IMR-90 (cell line): Measurements from ENCODE around the gene ANKS3. TPM values are rescaled to one million over a fixed set of nuclear protein-coding genes. Genes with fewer than 3 reads are reported as not detected.

Experiments used
- ATAC-seq: fragments of 200-7000 bp; cut with Tn5 transposase; 2 replicates; pipeline ENCODE4 v1.9.1; 2020; ENCODE audit warnings: low read depth, mild to moderate bottlenecking, moderate library complexity
- BruUV-seq: library from RNA; stranded (reverse); fragments of 400-500 nt; replicated peaks from 2 replicates; lab custom pipeline; 2021; lab: Mats Ljungman, UMichigan
- CTCF ChIA-PET: fragments of 300-600 bp; formaldehyde crosslinking; extraction: SDS; loops from one replicate; lab custom pipeline; 2021; ENCODE audit warnings: antibody characterized with exemption; lab: Yijun Ruan, JAX
- POLR2A ChIA-PET: fragments of 300-600 bp; sonication (Branson Sonifier 250); formaldehyde crosslinking; loops from one replicate; lab custom pipeline; 2022; ENCODE audit warnings: antibody characterized with exemption; ENCODE audit not compliant: unreplicated experiment; lab: Charles Lee
- DNase-seq: peaks from one replicate; pipeline ENCODE4 v3.0.0; 2013
- H2AFZ ChIP-seq: replicated peaks from 2 replicates; pipeline ENCODE3; 2013; ENCODE audit warnings: low read length, mild to moderate bottlenecking; ENCODE audit not compliant: poor library complexity
- H2AK5ac ChIP-seq: 2 replicates; pipeline ENCODE4 v1.6.1; 2013; ENCODE audit warnings: low read depth, low read length, inconsistent platforms
- H2AK9ac ChIP-seq: replicated peaks from 2 replicates; pipeline ENCODE3; 2013; ENCODE audit warnings: mild to moderate bottlenecking, low read depth, low read length, moderate library complexity; ENCODE audit not compliant: poor library complexity
- H2BK120ac ChIP-seq: 2 replicates; pipeline ENCODE4 v1.6.1; 2013; ENCODE audit warnings: low read depth, low read length, inconsistent platforms
- H2BK15ac ChIP-seq: 3 replicates; pipeline ENCODE4 v1.6.1; 2013; ENCODE audit warnings: low read depth, low read length, inconsistent platforms
- H2BK20ac ChIP-seq: 2 replicates; pipeline ENCODE4 v1.6.1; 2013; ENCODE audit warnings: low read depth, mild to moderate bottlenecking, inconsistent platforms, low read length, moderate library complexity
- H2BK5ac ChIP-seq: 2 replicates; pipeline ENCODE4 v1.6.1; 2013; ENCODE audit warnings: mild to moderate bottlenecking, low read depth, low read length, inconsistent platforms; ENCODE audit not compliant: poor library complexity, severe bottlenecking
- H3K14ac ChIP-seq: replicated peaks from 2 replicates; pipeline ENCODE4 v1.6.1; 2013; ENCODE audit warnings: low read depth, low read length, inconsistent platforms
- H3K18ac ChIP-seq: 2 replicates; pipeline ENCODE4 v1.6.1; 2013; ENCODE audit warnings: low read depth, low read length, control low read depth
- H3K23ac ChIP-seq: 2 replicates; pipeline ENCODE4 v1.6.1; 2013; ENCODE audit warnings: low read depth, low read length, inconsistent platforms
- H3K27ac ChIP-seq: 2 replicates; pipeline ENCODE4 v1.5.1; 2013; ENCODE audit warnings: mild to moderate bottlenecking, control low read depth, low read length; ENCODE audit not compliant: insufficient read depth
- H3K27me3 ChIP-seq: 2 replicates; pipeline ENCODE4 v1.6.1; 2013; ENCODE audit warnings: low read length; ENCODE audit not compliant: control insufficient read depth, insufficient read depth
- H3K36me3 ChIP-seq: 2 replicates; pipeline ENCODE4 v1.6.1; 2013; ENCODE audit warnings: low read length, mixed read lengths; ENCODE audit not compliant: control insufficient read depth, insufficient read depth
- H3K4ac ChIP-seq: 2 replicates; pipeline ENCODE4 v1.6.1; 2013; ENCODE audit warnings: low read depth, low read length, inconsistent platforms
- H3K4me1 ChIP-seq: 2 replicates; pipeline ENCODE4 v1.6.1; 2013; ENCODE audit warnings: low read length, mixed read lengths; ENCODE audit not compliant: control insufficient read depth, insufficient read depth
- H3K4me2 ChIP-seq: 2 replicates; pipeline ENCODE4 v1.6.1; 2013; ENCODE audit warnings: low read depth, mild to moderate bottlenecking, control low read depth, low read length, moderate library complexity
- H3K4me3 ChIP-seq: 2 replicates; pipeline ENCODE4 v1.5.1; 2013; ENCODE audit warnings: low read depth, mild to moderate bottlenecking, control low read depth, low read length, moderate library complexity; ENCODE audit not compliant: insufficient read depth
- H3K56ac ChIP-seq: 2 replicates; pipeline ENCODE4 v1.6.1; 2013; ENCODE audit warnings: low read length, inconsistent platforms; ENCODE audit not compliant: insufficient read depth; ENCODE audit errors: extremely low read depth
- H3K79me1 ChIP-seq, 2 experiments: 2 replicates each; pipeline ENCODE4 v1.6.1; 2013; ENCODE audit warnings: low read length in 2 of 2, inconsistent platforms in 1 of 2, low read depth in 1 of 2
- H3K9ac ChIP-seq: 2 replicates; pipeline ENCODE4 v1.6.1; 2013; ENCODE audit warnings: low read depth, low read length, control low read depth
- H3K9me1 ChIP-seq: 2 replicates; pipeline ENCODE4 v1.6.1; 2013; ENCODE audit warnings: low read length, inconsistent platforms; ENCODE audit not compliant: insufficient read depth
- H3K9me3 ChIP-seq: 2 replicates; pipeline ENCODE4 v1.6.1; 2013; ENCODE audit warnings: low read length; ENCODE audit not compliant: control insufficient read depth, insufficient read depth
- H4K20me1 ChIP-seq: 2 replicates; pipeline ENCODE4 v1.6.1; 2013; ENCODE audit warnings: low read length, inconsistent platforms; ENCODE audit not compliant: insufficient read depth
- H4K5ac ChIP-seq: 2 replicates; pipeline ENCODE4 v1.6.1; 2013; ENCODE audit warnings: mild to moderate bottlenecking, low read depth, low read length, control low read depth
- H4K8ac ChIP-seq, 2 experiments: 2 replicates each; pipeline ENCODE4 v1.6.1; 2013; ENCODE audit warnings: low read depth in 2 of 2, low read length in 2 of 2, control low read depth in 1 of 2, inconsistent platforms in 1 of 2
- H4K91ac ChIP-seq: 2 replicates; pipeline ENCODE4 v1.6.1; 2013; ENCODE audit warnings: low read depth, low read length, inconsistent platforms; ENCODE audit not compliant: insufficient read depth
- BHLHE40 ChIP-seq: fragments of 150-350 bp; IDR thresholded peaks from 2 replicates; pipeline ENCODE4 v1.6.1; 2016; ENCODE audit warnings: mild to moderate bottlenecking, low read depth, low read length
- CEBPB ChIP-seq: IDR thresholded peaks from 2 replicates; pipeline ENCODE4 v1.6.1; 2012; ENCODE audit warnings: low read depth, low read length, improper control_type of control experiment
- CHD1 ChIP-seq: IDR thresholded peaks from 2 replicates; pipeline ENCODE4 v1.6.1; 2012; ENCODE audit warnings: low read depth, low read length, improper control_type of control experiment
- FOS ChIP-seq: fragments of 150-350 bp; IDR thresholded peaks from 2 replicates; pipeline ENCODE4 v1.6.1; 2016; ENCODE audit warnings: low read depth, low read length
- MAFK ChIP-seq: IDR thresholded peaks from 2 replicates; pipeline ENCODE4 v1.6.1; 2012; ENCODE audit warnings: low read depth, low read length, improper control_type of control experiment
- MAZ ChIP-seq: IDR thresholded peaks from 2 replicates; pipeline ENCODE4 v1.6.1; 2012; ENCODE audit warnings: low read depth, mild to moderate bottlenecking, low read length, improper control_type of control experiment, moderate library complexity, borderline replicate concordance
- MXI1 ChIP-seq: IDR thresholded peaks from 2 replicates; pipeline ENCODE4 v1.6.1; 2012; ENCODE audit warnings: low read depth, mild to moderate bottlenecking, low read length, moderate library complexity, borderline replicate concordance
- NFE2L2 ChIP-seq: fragments of 150-350 bp; IDR thresholded peaks from 2 replicates; pipeline ENCODE4 v1.6.1; 2016; ENCODE audit warnings: low read depth, mild to moderate bottlenecking, low read length
- POLR2A ChIP-seq: IDR thresholded peaks from 2 replicates; pipeline ENCODE4 v1.6.1; 2012; ENCODE audit warnings: mild to moderate bottlenecking, low read depth, low read length
- RAD21 ChIP-seq: IDR thresholded peaks from 2 replicates; pipeline ENCODE4 v1.6.1; 2012; ENCODE audit warnings: low read length, improper control_type of control experiment
- RCOR1 ChIP-seq: IDR thresholded peaks from 2 replicates; pipeline ENCODE4 v1.6.1; 2012; ENCODE audit warnings: mild to moderate bottlenecking, low read length, improper control_type of control experiment; ENCODE audit not compliant: insufficient replicate concordance
- RFX5 ChIP-seq: IDR thresholded peaks from 2 replicates; pipeline ENCODE4 v1.8.0; 2012; ENCODE audit warnings: low read depth, mild to moderate bottlenecking, low read length, moderate library complexity
- SMC3 ChIP-seq: fragments of 150-350 bp; IDR thresholded peaks from 2 replicates; pipeline ENCODE4 v1.6.1; 2016; ENCODE audit warnings: low read depth, mild to moderate bottlenecking, antibody characterized with exemption, low read length, moderate library complexity
- WGBS, 2 experiments: methylation state at CpG; one replicate each; pipeline versions ENCODE4 v1.1.5 to v1.1.7; 2013; ENCODE audit warnings: missing lambda C conversion rate in 2 of 2; ENCODE audit not compliant: insufficient read length in 1 of 2; ENCODE audit errors: extremely low coverage in 2 of 2; 5-methylcytosine and 5-hydroxymethylcytosine counted together
- dilution Hi-C: fragments of 300-500 bp; cut with HindIII; formaldehyde crosslinking; loops from one replicate; pipeline ENCODE4 v1.14.3; 2018; ENCODE audit warnings: low sequenced_read_pairs; ENCODE audit not compliant: unreplicated experiment
- in situ Hi-C: fragments of 300-500 bp; cut with MboI; formaldehyde crosslinking; loops from 3 replicates; pipeline ENCODE4 v1.14.3; 2019; ENCODE audit warnings: low sequenced_read_pairs, inconsistent platforms, mixed read lengths
- intact Hi-C: fragments of 100-400 bp; cut with micrococcal nuclease; formaldehyde crosslinking; loops from 2 replicates; pipeline ENCODE4 v1.10.0; 2022
- polyA plus RNA-seq, 3 experiments: library from polyadenylated mRNA; depleted of rRNA; stranded (reverse); fragments of >200 nt; gene quantifications; 2 replicates each; pipeline ENCODE4 v1.2.3, GENCODE V29; 2012; ENCODE audit warnings: low replicate concordance in 1 of 3
- total RNA-seq: library from RNA; depleted of rRNA; stranded (reverse); fragments of >200 nt; gene quantifications from 2 replicates; pipeline ENCODE4 v1.2.3, GENCODE V29; 2012
- TF ChIP-seq, protein P1 (sequence below): conservative IDR thresholded peaks from 2 replicates; pipeline ENCODE4 v1.5.1; 2012; ENCODE audit warnings: mild to moderate bottlenecking, low read depth, low read length, improper control_type of control experiment
- TF ChIP-seq, protein P2 (sequence below): fragments of 150-350 bp; IDR thresholded peaks from 2 replicates; pipeline ENCODE4 v1.6.1; 2016; ENCODE audit warnings: low read depth, mild to moderate bottlenecking, low read length, moderate library complexity, borderline replicate concordance

ANKS3 gene
- total and polyA plus RNA-seq, 2 of the 4 experiments (the other 2 are of a cell fraction) = 24.4 to 25.0 TPM

DNA sequence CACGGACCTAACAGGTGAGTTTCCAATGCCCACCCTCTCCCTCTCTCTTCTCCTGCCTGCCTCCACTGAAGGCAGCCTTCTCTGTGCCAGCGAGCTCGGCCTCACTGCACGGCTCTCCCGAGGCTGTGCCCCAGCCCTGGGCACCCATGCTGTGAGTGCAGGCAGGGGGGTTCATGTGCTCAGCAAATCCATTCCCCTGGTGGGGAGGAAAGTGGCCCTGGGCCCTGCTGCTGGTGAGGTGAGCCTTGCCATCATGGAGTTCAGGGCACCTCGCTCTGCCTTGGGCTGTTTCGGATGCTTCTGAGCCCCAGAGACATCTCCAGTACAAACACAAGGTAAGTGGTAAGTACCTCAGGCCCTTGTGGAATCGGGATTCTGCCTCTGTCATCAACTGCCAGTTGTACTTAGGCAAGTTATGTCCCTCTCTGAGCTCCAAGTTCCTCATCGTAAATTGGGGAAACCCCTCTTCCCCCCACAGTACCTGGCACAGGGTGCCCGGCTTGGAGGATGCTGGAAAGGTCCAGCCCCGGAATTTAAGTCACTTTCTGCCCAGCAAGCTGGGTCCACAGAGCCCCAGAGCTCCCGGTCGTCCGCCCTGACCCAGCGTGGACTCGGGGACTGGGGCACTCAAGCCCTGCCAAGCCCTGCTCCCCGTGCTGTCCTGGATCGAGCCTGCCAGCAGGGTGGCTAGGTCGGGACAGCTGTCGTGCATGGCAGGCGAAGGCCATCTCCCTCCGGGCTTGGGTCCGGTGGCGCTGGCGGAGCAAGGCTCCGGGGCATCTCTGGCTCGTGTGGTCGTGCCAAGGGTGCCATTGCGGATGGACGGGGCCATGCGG lies 41.4 kb downstream of the ANKS3 start:
- BruUV-seq = no TSS peak
- CTCF ChIA-PET = interaction anchor here (0.6 kb wide), 1 partner anchor 206 kb away, joined by 3 read pairs; no protein-coding TSS in a partner anchor
- TF ChIP-seq, protein P1, sequence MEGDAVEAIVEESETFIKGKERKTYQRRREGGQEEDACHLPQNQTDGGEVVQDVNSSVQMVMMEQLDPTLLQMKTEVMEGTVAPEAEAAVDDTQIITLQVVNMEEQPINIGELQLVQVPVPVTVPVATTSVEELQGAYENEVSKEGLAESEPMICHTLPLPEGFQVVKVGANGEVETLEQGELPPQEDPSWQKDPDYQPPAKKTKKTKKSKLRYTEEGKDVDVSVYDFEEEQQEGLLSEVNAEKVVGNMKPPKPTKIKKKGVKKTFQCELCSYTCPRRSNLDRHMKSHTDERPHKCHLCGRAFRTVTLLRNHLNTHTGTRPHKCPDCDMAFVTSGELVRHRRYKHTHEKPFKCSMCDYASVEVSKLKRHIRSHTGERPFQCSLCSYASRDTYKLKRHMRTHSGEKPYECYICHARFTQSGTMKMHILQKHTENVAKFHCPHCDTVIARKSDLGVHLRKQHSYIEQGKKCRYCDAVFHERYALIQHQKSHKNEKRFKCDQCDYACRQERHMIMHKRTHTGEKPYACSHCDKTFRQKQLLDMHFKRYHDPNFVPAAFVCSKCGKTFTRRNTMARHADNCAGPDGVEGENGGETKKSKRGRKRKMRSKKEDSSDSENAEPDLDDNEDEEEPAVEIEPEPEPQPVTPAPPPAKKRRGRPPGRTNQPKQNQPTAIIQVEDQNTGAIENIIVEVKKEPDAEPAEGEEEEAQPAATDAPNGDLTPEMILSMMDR = no peak
- TF ChIP-seq MAZ = no peak
- no peak for TF ChIP-seq SMC3
- TF ChIP-seq MXI1 = no peak
- no peak for TF ChIP-seq BHLHE40
- no peak for TF ChIP-seq CHD1
- no peak for TF ChIP-seq RAD21
- TF ChIP-seq, protein P2, sequence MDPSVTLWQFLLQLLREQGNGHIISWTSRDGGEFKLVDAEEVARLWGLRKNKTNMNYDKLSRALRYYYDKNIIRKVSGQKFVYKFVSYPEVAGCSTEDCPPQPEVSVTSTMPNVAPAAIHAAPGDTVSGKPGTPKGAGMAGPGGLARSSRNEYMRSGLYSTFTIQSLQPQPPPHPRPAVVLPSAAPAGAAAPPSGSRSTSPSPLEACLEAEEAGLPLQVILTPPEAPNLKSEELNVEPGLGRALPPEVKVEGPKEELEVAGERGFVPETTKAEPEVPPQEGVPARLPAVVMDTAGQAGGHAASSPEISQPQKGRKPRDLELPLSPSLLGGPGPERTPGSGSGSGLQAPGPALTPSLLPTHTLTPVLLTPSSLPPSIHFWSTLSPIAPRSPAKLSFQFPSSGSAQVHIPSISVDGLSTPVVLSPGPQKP = no peak
- no peak for TF ChIP-seq RCOR1
- TF ChIP-seq CEBPB = no peak
- TF ChIP-seq NFE2L2 = no peak
- no peak for TF ChIP-seq FOS
- TF ChIP-seq RFX5 = no peak
- TF ChIP-seq POLR2A = no peak
- TF ChIP-seq MAFK = no peak

More for the DNA sequence above, 41.4 kb downstream of the ANKS3 start:
- Histone ChIP-seq H2AK9ac (peak overlapping the region; percentile 19), H3K27ac (peak overlapping the region; percentile 36), H3K4ac (peak overlapping the region; percentile 24; the same call in 1 of the 2 replicates), H3K9ac (no peak overlapping the region), H3K56ac (no peak overlapping the region), H3K9me1 (peaks cover 5% of the 10 kb centered on the region; the same call in 1 of the 2 replicates), H3K18ac (no peak overlapping the region), H2AFZ (peak overlapping the region; percentile 84), H4K5ac (no peak overlapping the region), H3K4me1 (peaks cover 7% of the 10 kb centered on the region), H4K20me1 (peaks cover 17% of the 10 kb centered on the region), H3K4me2 (peak overlapping the region; percentile 81), H3K23ac (no peak overlapping the region), H3K4me3 (peak overlapping the region; percentile 52), H2BK15ac (no peak overlapping the region), H3K79me1 (peaks cover 0 to 26% of the 10 kb centered on the region in 2 experiments; a peak in 3 of 4 replicates), H3K27me3 (no peaks in the 10 kb centered on the region), H2AK5ac (peak overlapping the region; percentile 62), H3K9me3 (no peaks in the 10 kb centered on the region), H4K91ac (no peak overlapping the region; the same call in 1 of the 2 replicates), H2BK20ac (no peak overlapping the region), H2BK5ac (no peak overlapping the region), H2BK120ac (no peak overlapping the region), H3K14ac (no peak overlapping the region), H3K36me3 (peaks cover 33% of the 10 kb centered on the region), H4K8ac (peak overlapping the region in 1 of 2 experiments; percentile 62; a peak in 2 of 4 replicates)
- intact Hi-C loops (no loop called here), in situ Hi-C loops (no loop called here), dilution Hi-C loops (no loop called here)
- POLR2A ChIA-PET = no interaction called here
- DNase-seq = no peak
- WGBS, 2 experiments = 25% methylated on average over 22 of the region's 31 CpGs; no CpG with 5 or more reads in 1 of the 2 experiments
- peak; percentile 9 for ATAC-seq
